Measurements from ENCODE around the gene MAGOH.

The MAGOH gene

GRCh38 chr1:53273526-53273925 lies 35.2 kb upstream of the MAGOH start:
- no peak overlapping the region for H3K4ac ChIP-seq (ENCODE audit: low read depth, low read length)
- H2AFZ ChIP-seq (ENCODE audit: insufficient read depth, low read length, poor library complexity): no peak overlapping the region
- H3K4me1 ChIP-seq (ENCODE audit: control insufficient read depth in 1 of 2, insufficient read depth in 2 of 2, low read length in 2 of 2): peaks cover 21 to 23% of the 10 kb centered on the region in 2 experiments
- H3K23ac ChIP-seq (ENCODE audit: low read length): no peak overlapping the region
- no peak overlapping the region for H4K12ac ChIP-seq (ENCODE audit: low read depth, low read length)
- H2BK5ac ChIP-seq (ENCODE audit: low read depth, low read length, poor library complexity): no peak overlapping the region
- H3K27me3 ChIP-seq (ENCODE audit: insufficient read depth, low read length): no peaks in the 10 kb centered on the region
- H3K14ac ChIP-seq (ENCODE audit: low read length): no peak overlapping the region
- no peak overlapping the region for H4K8ac ChIP-seq (ENCODE audit: low read depth, low read length)
- DNase-seq: peak in 1 of 2 donors; percentile 59
- no peak overlapping the region for H3K18ac ChIP-seq (ENCODE audit: low read length)
- H3K79me2 ChIP-seq (ENCODE audit: control insufficient read depth, insufficient read depth, low read length, poor library complexity): no peaks in the 10 kb centered on the region
- H2BK120ac ChIP-seq (ENCODE audit: insufficient read depth, low read length, poor library complexity): no peak overlapping the region
- no peak overlapping the region for H2AK5ac ChIP-seq (ENCODE audit: low read length)
- no peak overlapping the region for H3K4me2 ChIP-seq (ENCODE audit: low read length)
- no peak overlapping the region for H3K9ac ChIP-seq (ENCODE audit: low read length)
- H4K91ac ChIP-seq (ENCODE audit: low read depth, low read length): no peak overlapping the region
- no peak overlapping the region for H2BK12ac ChIP-seq (ENCODE audit: low read length)
- no peak overlapping the region for H3K4me3 ChIP-seq (ENCODE audit: low read depth, low read length)
- no peaks in the 10 kb centered on the region for H3K36me3 ChIP-seq (ENCODE audit: control insufficient read depth in 1 of 2, insufficient read depth in 2 of 2, low read length in 2 of 2)
- H3K27ac ChIP-seq (ENCODE audit: low read depth, low read length): no peak overlapping the region
- WGBS (ENCODE audit: extremely low coverage, insufficient coverage, insufficient read length): no CpG with 5 or more reads among the region's 2 CpGs
- peaks cover 11% of the 10 kb centered on the region for H3K9me3 ChIP-seq (ENCODE audit: insufficient read depth, low read depth, low read length)
- peaks cover 4% of the 10 kb centered on the region for H3K79me1 ChIP-seq (ENCODE audit: low read length)

- no peak overlapping the region for H4K12ac ChIP-seq (ENCODE audit: low read depth, low read length)
- no CpG with 5 or more reads among the region's 4 CpGs for WGBS (ENCODE audit: extremely low coverage, insufficient coverage, insufficient read length)
Observed at GRCh38 chr1:53272349-53272748, 34.0 kb upstream of the MAGOH start.

GRCh38 chr1:53271446-53272090 lies 33.2 kb upstream of the MAGOH start:
- no peaks in the 10 kb centered on the region for H3K79me2 ChIP-seq (ENCODE audit: control insufficient read depth, insufficient read depth, low read length, poor library complexity)
- H2BK120ac ChIP-seq (ENCODE audit: insufficient read depth, low read length, poor library complexity): no peak overlapping the region
- no peak overlapping the region for H3K4me2 ChIP-seq (ENCODE audit: low read length)
- no peak overlapping the region for H3K4ac ChIP-seq (ENCODE audit: low read depth, low read length)
- no peak overlapping the region for H2BK12ac ChIP-seq (ENCODE audit: low read length)
- no CpG with 5 or more reads among the region's 5 CpGs for WGBS (ENCODE audit: extremely low coverage, insufficient coverage, insufficient read length)
- no peak overlapping the region for H4K8ac ChIP-seq (ENCODE audit: low read depth, low read length)
- H3K23ac ChIP-seq (ENCODE audit: low read length): no peak overlapping the region
- H4K12ac ChIP-seq (ENCODE audit: low read depth, low read length): no peak overlapping the region
- H3K4me3 ChIP-seq (ENCODE audit: low read depth, low read length): no peak overlapping the region
- H3K79me1 ChIP-seq (ENCODE audit: low read length): peaks cover 4% of the 10 kb centered on the region
- H3K27ac ChIP-seq (ENCODE audit: low read depth, low read length): no peak overlapping the region
- peaks cover 21 to 23% of the 10 kb centered on the region in 2 experiments for H3K4me1 ChIP-seq (ENCODE audit: control insufficient read depth in 1 of 2, insufficient read depth in 2 of 2, low read length in 2 of 2)
- no peak overlapping the region for H2BK5ac ChIP-seq (ENCODE audit: low read depth, low read length, poor library complexity)
- H3K27me3 ChIP-seq (ENCODE audit: insufficient read depth, low read length): no peaks in the 10 kb centered on the region
- H3K9me3 ChIP-seq (ENCODE audit: insufficient read depth, low read depth, low read length): peaks cover 11% of the 10 kb centered on the region
- no peak overlapping the region for H3K9ac ChIP-seq (ENCODE audit: low read length)
- no peak overlapping the region for H3K14ac ChIP-seq (ENCODE audit: low read length)
- no peak overlapping the region for H2AFZ ChIP-seq (ENCODE audit: insufficient read depth, low read length, poor library complexity)
- no peak overlapping the region for H4K91ac ChIP-seq (ENCODE audit: low read depth, low read length)
- no peaks in the 10 kb centered on the region for H3K36me3 ChIP-seq (ENCODE audit: control insufficient read depth in 1 of 2, insufficient read depth in 2 of 2, low read length in 2 of 2)
- H2AK5ac ChIP-seq (ENCODE audit: low read length): no peak overlapping the region
- DNase-seq: no peak
- no peak overlapping the region for H3K18ac ChIP-seq (ENCODE audit: low read length)

More at GRCh38 chr1:53272349-53272748, 34.0 kb upstream of the MAGOH start:
- peaks cover 11% of the 10 kb centered on the region for H3K9me3 ChIP-seq (ENCODE audit: insufficient read depth, low read depth, low read length)
- H3K4me1 ChIP-seq (ENCODE audit: control insufficient read depth in 1 of 2, insufficient read depth in 2 of 2, low read length in 2 of 2): peaks cover 21 to 23% of the 10 kb centered on the region in 2 experiments
- H3K4me2 ChIP-seq (ENCODE audit: low read length): no peak overlapping the region
- no peak overlapping the region for H4K8ac ChIP-seq (ENCODE audit: low read depth, low read length)
- no peak for DNase-seq
- no peaks in the 10 kb centered on the region for H3K27me3 ChIP-seq (ENCODE audit: insufficient read depth, low read length)
- peaks cover 4% of the 10 kb centered on the region for H3K79me1 ChIP-seq (ENCODE audit: low read length)
- H3K79me2 ChIP-seq (ENCODE audit: control insufficient read depth, insufficient read depth, low read length, poor library complexity): no peaks in the 10 kb centered on the region
- no peak overlapping the region for H2BK5ac ChIP-seq (ENCODE audit: low read depth, low read length, poor library complexity)
- H3K9ac ChIP-seq (ENCODE audit: low read length): no peak overlapping the region
- H2BK120ac ChIP-seq (ENCODE audit: insufficient read depth, low read length, poor library complexity): no peak overlapping the region
- H3K36me3 ChIP-seq (ENCODE audit: control insufficient read depth in 1 of 2, insufficient read depth in 2 of 2, low read length in 2 of 2): no peaks in the 10 kb centered on the region
- no peak overlapping the region for H3K14ac ChIP-seq (ENCODE audit: low read length)
- H4K91ac ChIP-seq (ENCODE audit: low read depth, low read length): no peak overlapping the region
- no peak overlapping the region for H3K27ac ChIP-seq (ENCODE audit: low read depth, low read length)
- H2AFZ ChIP-seq (ENCODE audit: insufficient read depth, low read length, poor library complexity): no peak overlapping the region
- H3K4ac ChIP-seq (ENCODE audit: low read depth, low read length): no peak overlapping the region
- no peak overlapping the region for H2BK12ac ChIP-seq (ENCODE audit: low read length)
- no peak overlapping the region for H3K23ac ChIP-seq (ENCODE audit: low read length)
- no peak overlapping the region for H2AK5ac ChIP-seq (ENCODE audit: low read length)
- peak overlapping the region; percentile 45 for H3K4me3 ChIP-seq (ENCODE audit: low read depth, low read length)
- no peak overlapping the region for H3K18ac ChIP-seq (ENCODE audit: low read length)

GRCh38 chr1:53270873-53271272 lies 32.6 kb upstream of the MAGOH start:
- H2AFZ ChIP-seq (ENCODE audit: insufficient read depth, low read length, poor library complexity): no peak overlapping the region
- no peak overlapping the region for H3K23ac ChIP-seq (ENCODE audit: low read length)
- no CpG with 5 or more reads among the region's 8 CpGs for WGBS (ENCODE audit: extremely low coverage, insufficient coverage, insufficient read length)
- no peak overlapping the region for H3K14ac ChIP-seq (ENCODE audit: low read length)
- H2AK5ac ChIP-seq (ENCODE audit: low read length): no peak overlapping the region
- no peak overlapping the region for H2BK120ac ChIP-seq (ENCODE audit: insufficient read depth, low read length, poor library complexity)
- DNase-seq: no peak
- no peak overlapping the region for H4K12ac ChIP-seq (ENCODE audit: low read depth, low read length)
- no peak overlapping the region for H3K4ac ChIP-seq (ENCODE audit: low read depth, low read length)
- H2BK12ac ChIP-seq (ENCODE audit: low read length): no peak overlapping the region
- H3K27me3 ChIP-seq (ENCODE audit: insufficient read depth, low read length): no peaks in the 10 kb centered on the region
- no peak overlapping the region for H4K91ac ChIP-seq (ENCODE audit: low read depth, low read length)
- H3K79me1 ChIP-seq (ENCODE audit: low read length): peaks cover 4% of the 10 kb centered on the region
- H3K36me3 ChIP-seq (ENCODE audit: control insufficient read depth in 1 of 2, insufficient read depth in 2 of 2, low read length in 2 of 2): no peaks in the 10 kb centered on the region
- H3K4me3 ChIP-seq (ENCODE audit: low read depth, low read length): no peak overlapping the region
- no peak overlapping the region for H3K4me2 ChIP-seq (ENCODE audit: low read length)
- H3K9ac ChIP-seq (ENCODE audit: low read length): no peak overlapping the region
- H4K8ac ChIP-seq (ENCODE audit: low read depth, low read length): no peak overlapping the region
- peaks cover 11% of the 10 kb centered on the region for H3K9me3 ChIP-seq (ENCODE audit: insufficient read depth, low read depth, low read length)
- H2BK5ac ChIP-seq (ENCODE audit: low read depth, low read length, poor library complexity): no peak overlapping the region
- H3K18ac ChIP-seq (ENCODE audit: low read length): no peak overlapping the region
- peaks cover 21 to 23% of the 10 kb centered on the region in 2 experiments for H3K4me1 ChIP-seq (ENCODE audit: control insufficient read depth in 1 of 2, insufficient read depth in 2 of 2, low read length in 2 of 2)
- H3K27ac ChIP-seq (ENCODE audit: low read depth, low read length): no peak overlapping the region
- H3K79me2 ChIP-seq (ENCODE audit: control insufficient read depth, insufficient read depth, low read length, poor library complexity): no peaks in the 10 kb centered on the region
